ENCODE measurements around the gene MAPKAPK3.

The MAPKAPK3 gene

GRCh38 chr3:50617096-50617791, at the start of gene MAPKAPK3:
TSS of gene MAPKAPK3 (plus strand) at chr3:50617151. CDS start at chr3:50617566, 415 bp downstream.
- TF ChIP-seq, protein P1, sequence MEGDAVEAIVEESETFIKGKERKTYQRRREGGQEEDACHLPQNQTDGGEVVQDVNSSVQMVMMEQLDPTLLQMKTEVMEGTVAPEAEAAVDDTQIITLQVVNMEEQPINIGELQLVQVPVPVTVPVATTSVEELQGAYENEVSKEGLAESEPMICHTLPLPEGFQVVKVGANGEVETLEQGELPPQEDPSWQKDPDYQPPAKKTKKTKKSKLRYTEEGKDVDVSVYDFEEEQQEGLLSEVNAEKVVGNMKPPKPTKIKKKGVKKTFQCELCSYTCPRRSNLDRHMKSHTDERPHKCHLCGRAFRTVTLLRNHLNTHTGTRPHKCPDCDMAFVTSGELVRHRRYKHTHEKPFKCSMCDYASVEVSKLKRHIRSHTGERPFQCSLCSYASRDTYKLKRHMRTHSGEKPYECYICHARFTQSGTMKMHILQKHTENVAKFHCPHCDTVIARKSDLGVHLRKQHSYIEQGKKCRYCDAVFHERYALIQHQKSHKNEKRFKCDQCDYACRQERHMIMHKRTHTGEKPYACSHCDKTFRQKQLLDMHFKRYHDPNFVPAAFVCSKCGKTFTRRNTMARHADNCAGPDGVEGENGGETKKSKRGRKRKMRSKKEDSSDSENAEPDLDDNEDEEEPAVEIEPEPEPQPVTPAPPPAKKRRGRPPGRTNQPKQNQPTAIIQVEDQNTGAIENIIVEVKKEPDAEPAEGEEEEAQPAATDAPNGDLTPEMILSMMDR (conservative IDR thresholded peaks at IDR 0.05; ENCODE audit: low read length), result peak; percentile 13; the same call in 1 of the 2 replicates
- TF ChIP-seq EZH2phosphoT487 (IDR thresholded peaks at IDR 0.05; ENCODE audit: borderline replicate concordance), result no peak
- Histone ChIP-seq H4K20me1 (ENCODE audit: insufficient read depth, low read length, poor library complexity, severe bottlenecking) (no peaks in the 10 kb centered on the region), H3K4me1 (ENCODE audit: insufficient read depth, low read length, poor library complexity, severe bottlenecking) (peaks cover 41% of the 10 kb centered on the region), H3F3A (ENCODE audit: low read depth) (peaks cover 6% of the 10 kb centered on the region; the same call in 1 of the 2 replicates), H3K27me3 (ENCODE audit: insufficient read depth, low read length, poor library complexity, severe bottlenecking) (peaks cover 7% of the 10 kb centered on the region), H3K79me2 (ENCODE audit: insufficient read depth, low read length) (peaks cover 50% of the 10 kb centered on the region), H3K9me3 (ENCODE audit: insufficient read depth, low read depth, low read length) (no peaks in the 10 kb centered on the region), H3K9me2 (replicated peaks; ENCODE audit: low read depth, low read length) (no peaks in the 10 kb centered on the region), H2AFZ (ENCODE audit: low read length) (peak within 1 kb of the TSS; percentile 83), H3K36me3 (ENCODE audit: insufficient read depth, low read length) (0 out of 2 replicates have a peak, but pooled peaks cover 2% of the 10 kb centered on the region), H3K9ac (ENCODE audit: low read depth, low read length, poor library complexity, severe bottlenecking) (peak within 1 kb of the TSS; percentile 98), H3K4me3 (ENCODE audit: low read length, poor library complexity, severe bottlenecking) (peak within 1 kb of the TSS; percentile 97), H3K4me2 (ENCODE audit: low read depth, low read length, poor library complexity, severe bottlenecking) (peak within 1 kb of the TSS; percentile 97)

GRCh38 chr3:50567386-50568167, 49.4 kb upstream of the MAPKAPK3 start, which contains the start of gene C3orf18:
TSS of gene C3orf18 (minus strand) at chr3:50567747. CDS start at chr3:50565699, 2,048 bp downstream.
- Histone ChIP-seq H3K9me2 (replicated peaks; ENCODE audit: low read depth, low read length) (no peaks in the 10 kb centered on the region), H2AFZ (ENCODE audit: low read length) (peak within 1 kb of the TSS; percentile 79), H3K4me1 (ENCODE audit: insufficient read depth, low read length, poor library complexity, severe bottlenecking) (peaks cover 18% of the 10 kb centered on the region), H3K36me3 (ENCODE audit: insufficient read depth, low read length) (no peaks in the 10 kb centered on the region), H3K4me3 (ENCODE audit: low read length, poor library complexity, severe bottlenecking) (peak within 1 kb of the TSS; percentile 96), H3K4me2 (ENCODE audit: low read depth, low read length, poor library complexity, severe bottlenecking) (peak within 1 kb of the TSS; percentile 82), H3K79me2 (ENCODE audit: insufficient read depth, low read length) (peaks cover 8% of the 10 kb centered on the region; the same call in 1 of the 2 replicates), H3K9ac (ENCODE audit: low read depth, low read length, poor library complexity, severe bottlenecking) (peak within 1 kb of the TSS; percentile 82), H3K27me3 (ENCODE audit: insufficient read depth, low read length, poor library complexity, severe bottlenecking) (no peaks in the 10 kb centered on the region), H4K20me1 (ENCODE audit: insufficient read depth, low read length, poor library complexity, severe bottlenecking) (no peaks in the 10 kb centered on the region), H3K9me3 (ENCODE audit: insufficient read depth, low read depth, low read length) (no peaks in the 10 kb centered on the region), H3F3A (ENCODE audit: low read depth) (no peaks in the 10 kb centered on the region)
- TF ChIP-seq EZH2phosphoT487 (IDR thresholded peaks at IDR 0.05; ENCODE audit: borderline replicate concordance), result no peak
- TF ChIP-seq, protein P1 (conservative IDR thresholded peaks at IDR 0.05; ENCODE audit: low read length), result no peak

- H3K9me3 ChIP-seq (ENCODE audit: insufficient read depth, low read depth, low read length), result no peaks in the 10 kb centered on the region
- no peaks in the 10 kb centered on the region for H3K36me3 ChIP-seq (ENCODE audit: insufficient read depth, low read length)
- H2AFZ ChIP-seq (ENCODE audit: low read length), result peak within 1 kb of the TSS; percentile 93
- peaks cover 8% of the 10 kb centered on the region; the same call in 1 of the 2 replicates for H3K79me2 ChIP-seq (ENCODE audit: insufficient read depth, low read length)
- peak within 1 kb of the TSS; percentile 96 for H3K4me3 ChIP-seq (ENCODE audit: low read length, poor library complexity, severe bottlenecking)
- H3K9ac ChIP-seq (ENCODE audit: low read depth, low read length, poor library complexity, severe bottlenecking), result peak within 1 kb of the TSS; percentile 82
- no peaks in the 10 kb centered on the region for H3F3A ChIP-seq (ENCODE audit: low read depth)
- H3K4me1 ChIP-seq (ENCODE audit: insufficient read depth, low read length, poor library complexity, severe bottlenecking), result peaks cover 18% of the 10 kb centered on the region
- no peak for TF ChIP-seq EZH2phosphoT487 (IDR thresholded peaks at IDR 0.05; ENCODE audit: borderline replicate concordance)
- TF ChIP-seq, protein P1 (conservative IDR thresholded peaks at IDR 0.05; ENCODE audit: low read length), result no peak
- H3K9me2 ChIP-seq (replicated peaks; ENCODE audit: low read depth, low read length), result no peaks in the 10 kb centered on the region
- H3K4me2 ChIP-seq (ENCODE audit: low read depth, low read length, poor library complexity, severe bottlenecking), result peak within 1 kb of the TSS; percentile 82
- H4K20me1 ChIP-seq (ENCODE audit: insufficient read depth, low read length, poor library complexity, severe bottlenecking), result no peaks in the 10 kb centered on the region
- H3K27me3 ChIP-seq (ENCODE audit: insufficient read depth, low read length, poor library complexity, severe bottlenecking), result no peaks in the 10 kb centered on the region
Measured at GRCh38 chr3:50568947-50569749, 47.8 kb upstream of the MAPKAPK3 start, which contains the start of gene HEMK1. TSS of gene HEMK1 (plus strand) at chr3:50569522. CDS start at chr3:50571105, 1,583 bp downstream.
